Mesenchymal stem cell (in vitro differentiated cells and primary cell): ENCODE data around the gene OR2A42.
"Not testable (repeated sequence)": the region's sequence is repeated elsewhere in the genome, so short reads cannot be mapped to it uniquely, and the experiment has no call there.

ENCODE experiments used
- DNase-seq: peaks from one replicate; pipeline ENCODE4 v3.0.0-alpha.2; 2013
- H2AFZ ChIP-seq: one replicate; pipeline ENCODE4 v1.6.1; 2013; ENCODE audit warnings: low read depth, mild to moderate bottlenecking, control low read depth, inconsistent platforms, low read length, moderate library complexity
- H2AK5ac ChIP-seq: 2 replicates; pipeline ENCODE4 v1.6.1; 2013; ENCODE audit warnings: low read length, moderate library complexity, mild to moderate bottlenecking, inconsistent platforms; ENCODE audit not compliant: severe bottlenecking
- H2BK120ac ChIP-seq: one replicate; pipeline ENCODE4 v1.6.1; 2013; ENCODE audit warnings: low read depth, mild to moderate bottlenecking, inconsistent platforms, low read length, moderate library complexity
- H2BK12ac ChIP-seq, 2 experiments: one replicate each; pipeline ENCODE4 v1.6.1; 2013; ENCODE audit warnings: inconsistent platforms in 2 of 2, low read length in 2 of 2, mild to moderate bottlenecking in 2 of 2, moderate library complexity in 2 of 2, control low read depth in 1 of 2
- H2BK15ac ChIP-seq: one replicate; pipeline ENCODE4 v1.6.1; 2013; ENCODE audit warnings: mild to moderate bottlenecking, low read depth, inconsistent platforms; ENCODE audit not compliant: poor library complexity, severe bottlenecking
- H2BK5ac ChIP-seq: 2 replicates; pipeline ENCODE4 v1.6.1; 2013; ENCODE audit warnings: low read depth, mild to moderate bottlenecking, low read length, control low read depth, inconsistent platforms; ENCODE audit not compliant: poor library complexity, severe bottlenecking
- H3K14ac ChIP-seq, 2 experiments: one replicate each; pipeline ENCODE4 v1.6.1; 2013; ENCODE audit warnings: inconsistent platforms in 2 of 2, low read length in 2 of 2, control low read depth in 1 of 2, mild to moderate bottlenecking in 1 of 2, moderate library complexity in 1 of 2
- H3K18ac ChIP-seq, 2 experiments: one replicate each; pipeline ENCODE4 v1.6.1; 2013; ENCODE audit warnings: inconsistent platforms in 2 of 2, low read length in 2 of 2, control low read depth in 1 of 2, low read depth in 1 of 2, mild to moderate bottlenecking in 1 of 2
- H3K23ac ChIP-seq, 2 experiments: one replicate each; pipeline ENCODE4 v1.6.1; 2013; ENCODE audit warnings: inconsistent platforms in 2 of 2, low read length in 2 of 2, mild to moderate bottlenecking in 2 of 2, moderate library complexity in 2 of 2, control low read depth in 1 of 2
- H3K27ac ChIP-seq: 2 replicates; pipeline ENCODE4 v1.5.1; 2013; ENCODE audit warnings: mild to moderate bottlenecking, moderate library complexity, low read length, control low read depth, inconsistent platforms; ENCODE audit not compliant: poor library complexity, severe bottlenecking
- H3K27me3 ChIP-seq, 2 experiments: 2 replicates each; pipeline versions ENCODE4 v1.6.1 to v1.7.0; 2013; ENCODE audit warnings: low read length in 2 of 2, mild to moderate bottlenecking in 2 of 2, moderate library complexity in 2 of 2, control low read depth in 1 of 2, inconsistent platforms in 1 of 2; ENCODE audit not compliant: control insufficient read depth in 1 of 2, insufficient read depth in 1 of 2
- H3K36me3 ChIP-seq, 2 experiments: 2 replicates each; pipeline versions ENCODE4 v1.6.1 to v1.7.0; 2013; ENCODE audit warnings: low read length in 2 of 2, control low read depth in 1 of 2, inconsistent platforms in 1 of 2, low read depth in 1 of 2, mild to moderate bottlenecking in 1 of 2; ENCODE audit not compliant: insufficient read depth in 2 of 2, control insufficient read depth in 1 of 2
- H3K4ac ChIP-seq, 2 experiments: one replicate each; pipeline ENCODE4 v1.6.1; 2013; ENCODE audit warnings: inconsistent platforms in 2 of 2, low read length in 2 of 2, mild to moderate bottlenecking in 2 of 2, moderate library complexity in 2 of 2, control low read depth in 1 of 2, low read depth in 1 of 2
- H3K4me1 ChIP-seq: 2 replicates; pipeline ENCODE4 v1.6.1; 2013; ENCODE audit warnings: low read depth, low read length, control low read depth; ENCODE audit not compliant: control insufficient read depth, insufficient read depth
- H3K4me2 ChIP-seq: 2 replicates; pipeline ENCODE4 v1.6.1; 2013; ENCODE audit warnings: low read length, mild to moderate bottlenecking, inconsistent platforms; ENCODE audit not compliant: poor library complexity, severe bottlenecking
- H3K4me3 ChIP-seq, 2 experiments: 2 replicates each; pipeline versions ENCODE4 v1.5.1 to v1.7.0; 2013; ENCODE audit warnings: low read length in 2 of 2, mild to moderate bottlenecking in 2 of 2, control low read depth in 1 of 2, low read depth in 1 of 2; ENCODE audit not compliant: insufficient read depth in 1 of 2
- H3K79me1 ChIP-seq: replicated peaks from 2 replicates; pipeline ENCODE4 v1.6.1; 2013; ENCODE audit warnings: mild to moderate bottlenecking, control low read depth, low read length, inconsistent platforms; ENCODE audit not compliant: poor library complexity, severe bottlenecking
- H3K9ac ChIP-seq: 2 replicates; pipeline ENCODE4 v1.7.0; 2013; ENCODE audit warnings: mild to moderate bottlenecking, low read length, moderate library complexity
- H3K9me3 ChIP-seq: 2 replicates; pipeline ENCODE4 v1.7.0; 2013; ENCODE audit warnings: mild to moderate bottlenecking, low read length; ENCODE audit not compliant: control insufficient read depth
- H4K8ac ChIP-seq: one replicate; pipeline ENCODE4 v1.6.1; 2013; ENCODE audit warnings: inconsistent platforms, mild to moderate bottlenecking, low read length, moderate library complexity
- H4K91ac ChIP-seq: one replicate; pipeline ENCODE4 v1.6.1; 2013; ENCODE audit warnings: mild to moderate bottlenecking, low read length, inconsistent platforms
- WGBS: methylation state at CpG from one replicate; pipeline ENCODE4 v1.1.7; 2013; ENCODE audit warnings: mixed read lengths; 5-methylcytosine and 5-hydroxymethylcytosine counted together

OR2A42 gene

DNA sequence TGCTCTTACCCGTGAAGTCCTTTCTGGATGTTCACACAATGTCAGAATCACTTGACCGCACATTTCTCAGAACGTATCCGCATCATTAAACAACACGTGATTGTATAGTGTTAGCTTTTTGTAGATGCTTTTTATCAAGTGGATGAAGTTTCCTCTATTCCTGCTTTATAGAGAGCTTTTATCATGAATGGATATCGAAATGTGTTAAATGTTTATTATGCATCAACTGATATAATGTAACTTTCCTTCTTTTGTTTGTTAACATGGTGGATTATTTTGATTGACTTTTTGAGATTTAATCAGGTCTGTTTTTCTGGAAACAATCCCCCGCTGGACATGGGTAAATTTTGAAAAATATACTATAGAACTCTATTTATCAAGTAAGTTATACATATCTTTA lies 25.3 kb upstream of the OR2A42 start, which contains the start of gene OR2A7:
Gene OR2A7, minus strand, starts transcription at position 101 of the 400 bp plus-strand sequence. CDS start 5,164 bp downstream, outside the sequence.
- not testable (repeated sequence) for H3K9me3 ChIP-seq, H3K27ac ChIP-seq, H3K14ac ChIP-seq, H3K4me1 ChIP-seq, H4K8ac ChIP-seq, H3K79me1 ChIP-seq, H3K27me3 ChIP-seq, H3K9ac ChIP-seq, H3K18ac ChIP-seq, H3K4me3 ChIP-seq, H2BK15ac ChIP-seq, H2BK120ac ChIP-seq, H3K4me2 ChIP-seq, H3K23ac ChIP-seq, H2BK5ac ChIP-seq, DNase-seq, H3K36me3 ChIP-seq, H2AK5ac ChIP-seq, H2AFZ ChIP-seq, H2BK12ac ChIP-seq, H3K4ac ChIP-seq, H4K91ac ChIP-seq
- 97% methylated on average over 4 of the region's 7 CpGs for WGBS

- H2BK5ac ChIP-seq, H3K9ac ChIP-seq, H3K27ac ChIP-seq, H2AFZ ChIP-seq, H2BK15ac ChIP-seq, H3K4me1 ChIP-seq, H2AK5ac ChIP-seq, H3K9me3 ChIP-seq, H4K8ac ChIP-seq, H3K18ac ChIP-seq, H2BK120ac ChIP-seq, H3K79me1 ChIP-seq, H3K4me3 ChIP-seq, DNase-seq, H3K4me2 ChIP-seq, H3K4ac ChIP-seq, H2BK12ac ChIP-seq, H3K27me3 ChIP-seq, H3K23ac ChIP-seq, H3K36me3 ChIP-seq, H3K14ac ChIP-seq, H4K91ac ChIP-seq: not testable (repeated sequence)
- no CpG with 5 or more reads among the region's 2 CpGs for WGBS
These were observed 22.7 kb upstream of the OR2A42 start for GRCh38 chr7:144262128-144262527.

DNA sequence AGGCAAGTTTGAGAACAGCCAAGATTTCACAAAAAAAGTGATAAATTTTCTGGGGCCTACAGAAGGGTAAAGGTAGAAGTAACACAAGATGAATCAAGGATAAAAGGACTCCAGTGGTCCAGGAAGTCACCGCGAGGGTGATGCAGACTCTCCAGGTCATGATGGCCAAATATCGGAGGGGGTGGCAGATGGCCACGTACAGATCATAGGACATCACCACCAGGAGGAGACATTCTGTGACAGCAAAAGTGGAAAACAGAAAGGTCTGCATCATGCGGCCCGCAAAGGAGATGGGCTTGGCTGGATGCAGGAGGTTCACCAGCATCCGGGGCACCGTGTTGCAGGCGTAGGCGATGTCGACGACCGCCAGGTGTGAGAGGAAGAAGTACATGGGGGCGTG lies 19.7 kb upstream of the OR2A42 start:
- H3K9ac ChIP-seq, H2AFZ ChIP-seq, H2BK5ac ChIP-seq, H3K4me2 ChIP-seq, H3K4ac ChIP-seq, H2BK15ac ChIP-seq, H3K36me3 ChIP-seq, H3K79me1 ChIP-seq, H4K8ac ChIP-seq, H3K4me3 ChIP-seq, H3K14ac ChIP-seq, H2BK12ac ChIP-seq, H3K27ac ChIP-seq, H3K4me1 ChIP-seq, H2BK120ac ChIP-seq, H4K91ac ChIP-seq, H3K23ac ChIP-seq, H3K18ac ChIP-seq, H3K27me3 ChIP-seq, H2AK5ac ChIP-seq, H3K9me3 ChIP-seq, DNase-seq: not testable (repeated sequence)
- no CpG with 5 or more reads among the region's 14 CpGs for WGBS

- no peak overlapping the region for H3K14ac ChIP-seq
- no peaks in the 10 kb centered on the region for H3K79me1 ChIP-seq
- no peak overlapping the region for H3K23ac ChIP-seq
- H2BK120ac ChIP-seq = no peak overlapping the region
- peak overlapping the region; percentile 27 for H3K9ac ChIP-seq
- no peak overlapping the region for H4K91ac ChIP-seq
- no peak overlapping the region for H3K4me2 ChIP-seq
- H3K9me3 ChIP-seq = no peaks in the 10 kb centered on the region
- no peak overlapping the region for H3K4ac ChIP-seq
- H3K4me1 ChIP-seq = no peaks in the 10 kb centered on the region
- no peak overlapping the region for H3K4me3 ChIP-seq
- no peak overlapping the region for H4K8ac ChIP-seq
- H2AFZ ChIP-seq = no peak overlapping the region
- 75% methylated on average over 1 of the region's 3 CpGs for WGBS
- H3K27ac ChIP-seq = no peak overlapping the region
- no peak overlapping the region for H2AK5ac ChIP-seq
- no peak overlapping the region for H2BK15ac ChIP-seq
- peak; percentile 9 for DNase-seq
- no peaks in the 10 kb centered on the region for H3K27me3 ChIP-seq
- no peak overlapping the region for H2BK12ac ChIP-seq
- no peak overlapping the region for H3K18ac ChIP-seq
- H3K36me3 ChIP-seq = no peaks in the 10 kb centered on the region
- no peak overlapping the region for H2BK5ac ChIP-seq
These were observed 16.7 kb upstream of the OR2A42 start for GRCh38 chr7:144256112-144256511.
